ENCODE data around the gene TMEM129.

The TMEM129 gene

GRCh38 chr4:1721003-1721665, at the start of gene TMEM129, which contains the start of gene TACC3:
Gene TMEM129 (minus strand): TSS chr4:1721323. CDS start chr4:1720837, 486 bp downstream.
Gene TACC3 (plus strand): TSS chr4:1721521. CDS start chr4:1723422, 1,901 bp downstream.
- DNase-seq (ENCODE audit: low read depth in 2 of 2), result peak; percentile 87 to 89

- no peak for DNase-seq (ENCODE audit: low read depth in 2 of 2)
These were observed 49.7 kb upstream of the TMEM129 start for GRCh38 chr4:1770791-1771231.

- no peak for DNase-seq (ENCODE audit: low read depth in 2 of 2)
These were observed 49.1 kb upstream of the TMEM129 start for GRCh38 chr4:1770245-1770644.

GRCh38 chr4:1769692-1770091, 48.6 kb upstream of the TMEM129 start:
- DNase-seq (ENCODE audit: low read depth in 2 of 2), result no peak

- no peak for DNase-seq (ENCODE audit: low read depth in 2 of 2)
These were observed 47.4 kb upstream of the TMEM129 start for GRCh38 chr4:1768367-1769034.

GRCh38 chr4:1767770-1768366, 46.7 kb upstream of the TMEM129 start:
- peak in 1 of 2 donors; percentile 9 for DNase-seq (ENCODE audit: low read depth in 2 of 2)

GRCh38 chr4:1767061-1767769, 46.1 kb upstream of the TMEM129 start:
- no peak for DNase-seq (ENCODE audit: low read depth in 2 of 2)

- no peak for DNase-seq (ENCODE audit: low read depth in 2 of 2)
These were observed 45.3 kb upstream of the TMEM129 start for GRCh38 chr4:1766106-1767060.

GRCh38 chr4:1765409-1766072, 44.4 kb upstream of the TMEM129 start:
- DNase-seq (ENCODE audit: low read depth in 2 of 2), result no peak

GRCh38 chr4:1764670-1765069, 43.5 kb upstream of the TMEM129 start:
- DNase-seq (ENCODE audit: low read depth in 2 of 2), result no peak

GRCh38 chr4:1763550-1764080, 42.5 kb upstream of the TMEM129 start:
- no peak for DNase-seq (ENCODE audit: low read depth in 2 of 2)

- DNase-seq (ENCODE audit: low read depth in 2 of 2), result no peak
These were observed 42.0 kb upstream of the TMEM129 start for GRCh38 chr4:1763070-1763549.

- no peak for DNase-seq (ENCODE audit: low read depth in 2 of 2)
These were observed 41.3 kb upstream of the TMEM129 start for GRCh38 chr4:1762264-1763010.

GRCh38 chr4:1761130-1761689, 40.1 kb upstream of the TMEM129 start:
- no peak for DNase-seq (ENCODE audit: low read depth in 2 of 2)

- DNase-seq (ENCODE audit: low read depth in 2 of 2), result no peak
These were observed 39.5 kb upstream of the TMEM129 start for GRCh38 chr4:1760521-1761071.

GRCh38 chr4:1759818-1760223, 38.7 kb upstream of the TMEM129 start:
- no peak for DNase-seq (ENCODE audit: low read depth in 2 of 2)

- DNase-seq (ENCODE audit: low read depth in 2 of 2), result no peak
These were observed 38.2 kb upstream of the TMEM129 start for GRCh38 chr4:1759170-1759817.
